GM21360 (cell line): ENCODE measurements around the gene TCF7.
"Not testable (repeated sequence)": the region's sequence is repeated elsewhere in the genome, so short reads cannot be mapped to it uniquely, and the experiment has no call there.

Experiments used
- ATAC-seq: cut with Tn5 transposase; IDR thresholded peaks from one replicate; pipeline ENCODE4 v1.9.1; 2021; ENCODE audit warnings: mild to moderate bottlenecking, moderate library complexity; ENCODE audit not compliant: unreplicated experiment

The TCF7 gene

DNA sequence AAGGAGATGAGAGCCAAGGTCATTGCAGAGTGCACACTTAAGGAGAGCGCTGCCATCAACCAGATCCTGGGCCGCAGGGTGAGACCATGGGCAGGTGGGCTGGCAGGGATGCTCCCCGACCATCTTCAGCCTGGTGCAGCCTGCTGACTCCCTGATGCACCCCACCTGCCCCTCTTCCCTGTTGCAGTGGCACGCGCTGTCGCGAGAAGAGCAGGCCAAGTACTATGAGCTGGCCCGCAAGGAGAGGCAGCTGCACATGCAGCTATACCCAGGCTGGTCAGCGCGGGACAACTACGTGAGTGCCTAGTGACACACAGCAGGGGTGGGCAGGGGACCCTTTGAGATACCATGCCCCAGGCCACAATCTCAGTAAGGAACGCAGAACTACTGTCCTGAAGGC is 28.3 kb downstream of the TCF7 start:
- ATAC-seq = no peak

DNA sequence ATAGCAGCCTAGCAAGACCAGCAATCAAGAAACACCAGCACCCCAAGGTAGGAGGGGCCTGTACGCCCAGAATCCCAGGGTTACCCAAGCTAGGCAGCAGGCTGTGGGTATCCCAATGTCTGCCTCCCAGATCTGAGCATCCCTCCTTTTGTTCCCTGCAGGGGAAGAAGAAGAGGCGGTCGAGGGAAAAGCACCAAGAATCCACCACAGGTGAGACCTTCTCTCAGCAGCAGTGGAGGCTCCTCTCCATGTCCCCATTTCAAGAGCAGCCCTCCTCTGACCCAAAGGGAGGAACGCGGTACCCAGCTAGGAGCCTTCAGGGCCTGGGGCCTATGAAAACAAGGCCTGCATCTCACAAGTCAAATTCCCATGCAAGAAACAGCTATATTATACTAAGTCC is 28.9 kb downstream of the TCF7 start:
- no peak for ATAC-seq

DNA sequence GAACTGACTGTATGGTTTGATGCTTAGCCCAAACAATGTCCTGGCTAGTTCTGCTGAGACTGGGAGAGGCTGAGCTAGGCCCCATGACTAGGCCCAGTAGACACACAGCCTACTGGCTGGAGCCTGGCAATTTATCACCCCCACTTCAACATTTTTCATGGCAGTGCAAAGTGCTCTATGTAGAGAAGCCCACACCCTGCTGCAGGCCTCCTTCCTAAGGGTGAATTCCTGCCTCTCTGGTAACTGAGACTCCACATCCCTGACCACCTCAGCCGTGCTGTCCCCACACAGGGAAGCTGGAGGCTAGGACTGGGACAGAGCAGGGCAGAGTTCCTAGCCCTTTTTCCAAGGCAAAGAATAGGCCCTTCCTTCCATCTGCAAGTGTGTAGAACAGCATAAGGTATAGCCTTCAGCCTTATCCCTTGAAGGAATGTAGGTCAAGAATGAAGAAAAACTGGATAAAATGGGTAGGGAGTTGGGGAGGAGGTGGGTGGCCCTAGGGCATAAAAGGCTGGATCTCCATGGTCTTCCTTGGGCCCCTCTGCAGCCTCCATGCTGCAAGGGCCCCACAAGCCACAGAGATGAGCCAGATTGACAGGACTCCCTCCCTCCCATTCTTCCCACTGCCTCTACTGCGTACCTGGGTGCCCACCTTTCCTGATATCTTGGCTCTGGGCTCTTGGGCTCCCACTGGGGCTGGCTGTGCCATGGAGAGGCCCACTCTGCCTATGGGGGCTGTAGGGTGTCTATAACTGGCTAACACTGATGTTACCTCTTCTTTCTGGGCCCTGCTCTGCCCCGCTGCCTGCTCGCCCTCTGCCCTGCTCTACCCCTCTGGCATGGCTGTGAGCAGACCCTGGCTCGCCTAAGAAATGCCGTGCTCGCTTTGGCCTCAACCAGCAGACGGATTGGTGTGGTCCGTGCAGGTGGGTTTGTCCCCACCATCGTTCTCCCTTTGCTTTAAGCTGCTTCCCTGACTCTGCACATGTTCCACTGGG is 29.8 kb downstream of the TCF7 start:
- no peak for ATAC-seq

DNA sequence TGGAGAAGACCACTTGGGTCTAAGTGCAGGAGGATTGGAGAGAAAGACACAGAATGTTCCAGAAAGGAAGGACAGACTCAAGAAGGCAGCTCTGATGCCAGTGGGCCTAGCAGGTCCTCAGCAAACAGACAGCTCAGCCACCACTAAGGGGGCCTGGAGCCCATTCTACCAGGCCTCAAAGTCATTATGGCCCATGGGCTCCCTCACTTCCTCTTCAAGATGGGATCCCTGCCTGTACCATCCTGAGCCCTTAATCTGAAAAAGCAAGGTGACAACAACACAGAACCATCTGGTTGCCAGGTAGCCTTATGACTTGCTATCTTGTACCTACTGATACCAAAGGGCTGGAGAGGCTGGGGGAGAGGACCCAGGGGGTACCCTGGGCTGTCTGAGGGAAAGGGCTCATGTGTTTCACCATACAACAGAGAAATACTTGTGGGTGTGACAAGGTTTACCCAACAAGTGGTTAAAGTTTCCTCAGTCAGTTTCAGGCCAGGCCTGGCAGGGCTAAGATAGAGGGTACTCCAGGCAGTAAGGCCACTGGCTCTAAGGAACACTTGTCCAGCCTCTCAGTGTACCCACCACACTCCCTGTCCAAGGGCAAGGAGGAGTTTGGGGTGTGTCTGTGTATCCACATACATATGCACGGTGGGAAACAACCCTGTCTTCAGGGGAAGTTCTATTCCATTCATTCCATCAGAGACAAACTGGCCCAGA is 30.7 kb downstream of the TCF7 start:
- no peak for ATAC-seq

DNA sequence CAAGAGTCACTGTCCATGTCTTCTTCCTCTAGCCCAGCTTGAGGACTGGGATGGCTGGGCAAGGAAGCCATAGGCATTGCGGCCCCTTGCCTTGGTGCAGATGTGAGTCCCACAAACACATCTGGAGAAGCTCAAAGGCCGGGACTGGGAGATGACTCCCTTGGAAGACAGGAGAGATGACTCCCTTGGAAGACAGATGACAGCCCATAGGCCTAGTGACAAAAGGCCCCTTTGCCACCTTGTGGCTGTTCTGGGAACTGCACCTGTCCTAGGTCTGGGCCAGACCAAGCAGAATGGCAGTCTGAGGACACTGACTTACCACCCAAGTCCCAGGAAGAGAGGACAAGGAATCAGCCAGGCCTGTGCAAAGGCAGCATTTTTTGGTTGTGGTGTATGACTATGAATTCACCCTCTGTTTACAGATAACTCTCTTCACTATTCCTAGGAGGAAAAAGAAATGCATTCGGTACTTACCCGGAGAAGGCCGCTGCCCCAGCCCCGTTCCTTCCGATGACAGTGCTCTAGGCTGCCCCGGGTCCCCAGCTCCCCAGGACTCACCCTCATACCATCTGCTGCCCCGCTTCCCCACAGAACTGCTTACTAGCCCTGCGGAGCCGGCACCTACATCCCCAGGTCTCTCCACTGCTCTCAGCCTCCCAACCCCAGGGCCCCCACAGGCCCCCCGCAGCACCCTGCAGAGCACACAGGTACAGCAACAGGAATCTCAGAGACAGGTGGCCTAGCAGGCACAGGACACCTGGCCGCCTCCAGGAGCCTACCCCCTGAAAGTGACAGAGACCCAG is 31.5 kb downstream of the TCF7 start:
- peak; percentile 48 for ATAC-seq

DNA sequence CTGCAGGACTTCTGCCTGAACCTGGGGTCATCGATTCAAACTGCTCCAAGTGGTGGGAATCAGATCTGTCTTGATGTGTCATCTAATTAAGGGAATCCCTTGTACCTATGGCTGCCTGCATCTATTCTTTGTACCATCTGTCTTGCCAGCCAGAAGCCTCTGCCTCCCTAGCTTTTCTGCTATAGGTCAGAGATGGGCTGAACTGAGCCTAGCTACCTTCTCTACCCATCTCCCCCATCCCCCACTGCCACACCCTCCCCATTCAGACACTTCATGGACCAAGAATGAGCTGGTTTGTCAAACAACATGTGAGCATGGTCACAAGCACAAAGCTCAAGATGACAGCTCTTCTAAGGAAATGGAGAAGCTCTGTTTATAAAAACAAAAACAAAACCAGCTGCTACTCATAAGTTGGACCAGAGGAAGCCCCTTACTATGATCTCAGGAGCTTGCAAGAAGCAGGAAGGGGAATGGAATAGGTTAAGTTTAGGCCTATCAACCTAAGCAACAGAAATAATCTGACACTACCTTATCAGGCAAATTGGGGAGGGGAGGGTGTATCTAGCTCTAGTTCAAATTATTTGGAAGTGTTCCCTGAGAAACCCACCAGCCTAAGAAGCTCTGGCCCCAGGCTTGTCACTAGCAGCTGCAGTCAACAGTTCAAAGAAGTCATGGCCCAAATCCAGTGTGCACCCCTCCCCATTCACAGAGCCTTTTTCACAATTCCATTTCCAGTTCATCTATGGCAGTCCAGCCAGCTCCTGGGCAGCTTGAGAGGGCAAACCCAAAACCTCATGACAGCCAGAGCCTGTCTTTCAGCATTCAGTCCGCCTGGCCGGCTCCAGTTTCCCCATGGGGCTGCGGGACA is 32.4 kb downstream of the TCF7 start:
- ATAC-seq = no peak

DNA sequence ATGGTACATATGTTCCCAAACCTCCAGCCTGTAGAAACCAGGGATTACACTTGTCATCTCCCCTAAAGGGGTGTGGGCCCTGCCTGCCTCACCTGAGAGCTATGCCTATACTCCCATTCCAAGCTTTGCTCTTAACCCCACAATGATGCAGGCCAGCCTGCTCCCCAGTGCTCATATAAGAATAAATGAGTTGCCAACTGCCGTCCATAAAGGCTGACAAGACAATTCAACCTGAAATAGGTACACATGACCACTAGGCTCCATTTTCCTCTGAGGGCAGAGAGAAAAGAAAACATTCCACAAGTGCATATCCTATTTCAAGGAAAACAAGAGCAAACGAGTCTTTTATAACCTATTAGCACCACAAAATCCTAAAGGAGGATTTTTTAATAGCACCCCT is 33.8 kb downstream of the TCF7 start:
- no peak for ATAC-seq

DNA sequence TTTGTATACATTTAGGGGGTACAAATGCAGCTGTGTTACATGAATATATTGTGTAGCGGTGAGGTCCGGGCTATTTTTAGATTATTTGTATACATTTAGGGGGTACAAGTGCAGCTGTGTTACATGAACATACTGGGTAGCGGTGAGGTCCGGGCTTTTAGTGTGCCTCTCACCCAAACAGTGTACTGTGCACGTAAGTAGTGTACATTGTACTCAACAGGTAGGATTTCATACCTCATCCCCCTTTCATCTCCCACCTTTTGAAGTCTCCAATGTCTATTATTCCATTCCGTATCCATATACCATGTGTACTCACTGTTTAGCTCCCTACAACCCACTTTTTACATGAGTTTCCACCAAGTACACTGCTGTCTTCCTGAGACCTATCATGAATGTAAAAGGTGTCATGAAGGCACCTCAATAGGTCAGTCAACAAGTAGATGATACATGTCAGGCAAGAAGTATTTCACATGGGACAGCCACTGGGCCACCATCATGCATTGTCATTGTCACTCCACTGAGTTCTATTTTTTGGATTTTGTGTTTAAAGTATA is 34.6 kb downstream of the TCF7 start:
- ATAC-seq = no peak

DNA sequence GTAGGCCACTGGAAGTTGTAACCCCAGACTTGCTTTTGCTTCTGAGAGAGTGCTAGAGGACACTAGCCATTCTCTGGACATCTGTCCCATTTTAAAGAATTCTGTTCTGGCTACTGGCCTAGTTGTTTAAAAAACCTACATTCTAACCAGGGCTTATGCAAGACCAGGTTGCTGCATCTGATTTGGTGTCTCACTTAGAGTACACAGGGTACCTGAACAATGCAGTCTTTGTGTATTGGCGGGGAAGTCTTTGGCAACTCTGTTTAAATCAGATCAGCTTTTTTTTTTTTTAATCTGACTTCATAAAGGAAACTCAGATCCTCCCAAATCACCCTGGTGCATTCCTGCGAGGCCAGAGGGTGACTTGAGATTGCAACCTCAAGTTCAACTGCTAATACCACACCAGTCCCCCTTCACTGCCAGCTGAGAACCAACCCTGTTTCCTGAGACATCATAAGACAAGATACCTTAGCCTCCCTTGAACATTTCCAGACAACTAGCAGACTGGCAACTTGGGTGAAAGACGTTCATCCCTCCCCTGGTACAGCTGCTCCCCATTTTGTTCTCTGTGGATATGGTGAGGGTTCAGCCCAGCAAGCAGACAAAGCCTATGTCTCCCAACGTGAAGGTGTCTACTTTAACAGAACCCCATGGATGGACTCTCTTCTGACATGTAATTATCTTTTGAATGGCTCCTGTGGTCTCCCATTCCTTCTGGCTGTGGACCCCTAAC is 35.3 kb downstream of the TCF7 start:
- ATAC-seq = no peak

DNA sequence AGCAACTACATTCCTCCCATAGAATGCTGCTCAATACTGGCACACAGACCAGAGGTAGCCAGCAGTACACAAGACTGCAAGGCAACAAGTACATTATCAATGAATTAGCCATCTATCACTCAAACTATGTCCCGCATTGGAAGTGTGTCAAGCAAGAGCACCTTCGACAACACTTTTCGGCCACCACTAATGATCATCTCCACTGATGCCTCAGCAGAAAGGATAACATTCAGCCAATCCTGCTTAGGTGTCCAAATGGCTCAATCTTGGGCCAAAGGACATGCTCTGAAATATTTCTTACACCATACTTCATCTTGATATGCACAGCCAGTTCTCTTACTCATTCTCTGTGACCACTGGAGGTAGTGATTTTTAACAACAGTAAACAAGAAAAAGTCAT is 37.2 kb downstream of the TCF7 start:
- no peak for ATAC-seq

DNA sequence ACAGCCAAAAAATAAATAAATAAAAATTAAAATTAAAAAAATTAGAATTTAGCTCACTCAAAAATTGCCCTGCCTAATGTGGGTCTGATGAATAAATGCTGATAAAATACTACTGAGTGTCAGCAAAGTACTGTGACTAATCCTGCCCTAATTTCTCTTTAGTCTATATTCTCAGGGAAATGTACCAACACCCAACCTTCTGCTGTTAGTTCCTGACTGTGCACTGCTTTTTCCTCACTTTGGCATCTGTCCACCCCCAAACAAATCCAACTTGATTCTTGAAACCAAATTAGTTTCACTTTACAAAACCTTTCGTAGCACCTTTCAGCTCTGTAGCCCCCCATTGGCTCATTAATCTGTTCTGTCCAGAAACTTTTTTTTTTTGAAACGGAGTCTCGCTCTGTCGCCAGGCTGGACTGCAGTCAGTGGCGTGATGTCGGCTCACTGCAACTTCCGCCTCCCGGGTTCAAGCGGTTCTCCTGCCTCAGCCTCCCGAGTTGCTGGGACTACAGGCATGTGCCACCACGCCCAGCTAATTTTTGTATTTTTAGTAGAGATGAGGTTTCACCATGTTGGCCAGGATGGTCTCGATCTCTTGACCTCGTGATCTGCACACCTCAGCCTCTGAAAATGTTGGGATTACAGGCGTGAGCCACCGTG is 37.8 kb downstream of the TCF7 start:
- ATAC-seq = not testable (repeated sequence)

DNA sequence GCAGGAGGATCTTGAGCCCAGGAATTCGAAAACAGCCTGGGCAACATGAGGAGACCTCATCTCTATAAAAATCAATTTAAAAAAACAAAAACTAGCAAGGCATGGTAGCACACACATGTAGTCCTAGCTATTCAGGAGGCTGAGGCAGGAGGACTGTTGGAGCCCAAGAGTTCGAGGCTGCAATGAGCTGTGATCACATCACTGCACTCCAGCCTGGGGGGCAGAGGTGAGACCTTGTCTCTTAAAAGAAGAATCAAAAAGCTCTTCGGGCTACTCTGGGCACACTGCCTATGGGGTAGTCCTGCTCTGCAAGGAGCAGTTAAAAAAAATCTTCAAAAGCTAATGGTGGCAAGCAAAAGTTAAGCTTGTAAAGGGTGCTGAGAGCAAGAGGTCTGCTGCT is 38.8 kb downstream of the TCF7 start:
- no peak for ATAC-seq

DNA sequence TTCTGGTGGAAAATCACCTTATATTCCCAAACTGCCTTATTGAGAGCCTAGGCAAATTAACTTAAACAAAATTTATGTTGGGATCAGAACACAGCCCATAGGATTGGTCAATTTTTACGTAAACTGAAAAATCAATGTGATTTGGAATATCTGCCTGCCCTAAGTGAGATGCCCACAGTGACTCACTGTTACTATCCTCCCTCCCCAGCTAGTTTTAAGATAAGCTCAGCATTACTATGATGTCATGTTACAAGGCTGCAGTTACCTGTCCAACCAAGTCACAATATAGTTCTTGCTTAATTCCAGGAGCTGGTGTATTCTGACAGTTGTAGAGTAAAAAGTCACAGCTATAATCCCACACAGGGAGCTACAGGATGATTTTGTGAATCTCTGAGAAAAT is 39.2 kb downstream of the TCF7 start:
- no peak for ATAC-seq

DNA sequence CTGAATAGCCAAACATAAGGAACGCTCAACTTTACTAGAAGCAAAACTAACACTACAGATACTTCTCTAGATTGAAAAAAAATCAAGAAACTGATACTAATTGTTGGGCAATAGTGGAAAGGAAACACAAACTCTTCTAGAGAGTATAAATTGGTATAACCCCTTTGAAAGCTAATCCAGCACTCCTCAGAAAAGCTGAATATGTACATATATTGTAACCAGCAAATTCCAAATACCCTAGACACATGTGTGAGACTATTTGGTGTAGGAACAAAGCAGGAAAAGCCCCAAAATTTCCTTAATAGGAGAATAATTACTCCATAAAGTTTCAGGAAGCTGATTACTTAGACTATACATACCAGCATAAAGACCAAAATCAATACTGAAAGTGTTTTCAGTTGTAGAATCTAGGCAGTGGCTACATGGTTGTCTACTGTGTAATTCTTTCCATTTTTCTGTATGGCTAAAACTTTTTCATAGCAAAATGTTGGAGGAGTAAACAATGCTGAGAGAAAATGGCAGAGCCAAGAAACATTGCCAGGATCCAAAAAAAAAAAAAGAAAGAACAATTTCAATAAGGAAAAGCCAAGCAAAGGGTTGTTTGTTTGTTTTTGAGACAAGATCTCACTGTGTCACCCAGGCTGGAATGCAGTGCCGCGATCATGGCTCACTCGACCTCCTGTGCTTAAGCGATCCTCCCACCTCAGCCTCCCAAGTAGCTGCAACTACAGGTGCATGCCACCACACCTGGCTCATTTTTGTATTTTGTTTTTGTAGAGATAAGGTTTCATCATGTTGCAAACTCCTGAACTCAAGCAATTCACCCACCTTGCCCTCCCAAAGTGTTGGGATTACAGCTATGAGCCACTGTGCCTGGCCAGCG is 47.3 kb downstream of the TCF7 start:
- ATAC-seq = no peak

DNA sequence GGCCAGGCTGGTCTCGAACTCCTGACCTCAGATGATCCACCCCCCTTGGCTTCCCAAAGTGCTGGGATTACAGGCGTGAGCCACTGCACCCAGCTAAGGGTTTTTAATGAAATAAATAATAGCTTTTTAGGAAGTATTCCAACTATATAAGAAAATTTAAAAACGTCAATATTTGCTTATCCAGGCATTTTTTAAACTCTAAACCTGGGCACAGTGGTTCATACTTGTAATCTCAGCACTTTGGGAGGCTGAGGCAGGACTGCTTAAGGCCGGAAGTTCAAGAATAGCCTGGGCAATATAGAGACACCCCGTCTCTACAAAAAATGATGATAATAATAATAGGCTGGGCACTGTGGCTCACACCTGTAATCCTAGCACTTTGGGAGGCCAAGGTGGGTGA is 48.1 kb downstream of the TCF7 start:
- ATAC-seq = no peak

DNA sequence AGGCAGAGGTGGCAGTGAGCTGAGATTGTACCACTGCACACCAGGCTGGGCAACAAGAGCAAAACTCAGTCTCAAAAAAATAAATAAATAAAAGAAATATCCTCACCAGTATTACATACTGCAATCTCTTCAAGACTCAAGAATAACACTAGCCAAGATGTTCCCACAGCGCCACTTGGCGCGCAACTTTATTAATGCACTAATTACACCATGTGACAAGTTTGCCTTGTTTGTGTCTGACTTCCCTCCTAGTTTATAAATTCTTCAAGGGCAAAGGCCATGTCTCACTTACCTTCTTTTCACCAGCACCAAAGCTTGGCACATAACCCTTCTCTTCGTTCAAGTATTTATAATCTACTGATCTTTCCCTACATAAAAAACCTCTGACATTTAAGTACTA is 57.5 kb downstream of the TCF7 start:
- no peak for ATAC-seq

DNA sequence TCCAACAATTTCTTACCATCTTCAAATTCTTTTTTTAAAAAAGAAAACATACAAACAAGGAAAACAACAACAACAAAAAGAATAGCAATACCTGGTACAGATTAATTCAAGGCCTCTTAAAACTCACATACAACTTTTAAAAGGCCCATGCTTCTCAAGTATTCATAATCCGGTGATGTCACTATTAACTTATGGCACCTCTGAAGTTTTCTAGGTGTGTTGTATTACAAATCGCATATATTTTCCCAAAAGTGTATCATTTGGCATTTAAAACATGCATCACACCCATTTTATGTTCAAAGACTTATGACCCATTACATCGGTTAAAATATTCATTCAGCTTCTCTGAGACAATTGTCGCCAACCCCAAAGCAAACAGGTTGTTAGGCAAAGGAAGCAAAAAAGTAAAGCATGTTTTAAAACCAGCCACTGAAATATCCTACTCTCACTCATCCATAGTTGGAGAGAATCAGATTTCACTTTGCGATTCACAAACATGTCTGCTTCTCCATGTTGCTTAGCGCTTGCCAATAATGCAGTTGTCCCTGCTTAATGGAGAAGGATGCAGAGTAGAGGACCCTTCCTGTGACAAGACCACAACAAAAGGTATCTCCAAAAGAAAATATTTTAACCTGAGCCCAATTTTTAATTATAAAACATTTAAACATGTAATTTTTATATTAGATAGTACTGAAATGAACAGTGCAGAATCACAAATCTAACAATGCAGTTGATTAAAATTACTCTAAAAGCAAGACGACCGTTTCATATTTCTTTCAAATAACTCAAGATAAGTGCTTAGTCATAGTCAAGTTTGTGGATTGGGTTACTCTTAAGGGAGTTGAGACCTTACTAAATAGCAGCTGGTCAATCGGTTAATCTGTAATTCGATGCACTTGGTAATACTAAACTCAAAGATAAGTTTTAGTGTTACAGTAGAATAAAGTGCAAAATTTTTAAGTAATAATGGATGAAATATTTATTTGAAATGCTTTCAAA is 60.7 kb downstream of the TCF7 start:
- ATAC-seq = no peak
